Mesenchymal stem cell (in vitro differentiated cells and primary cell): ENCODE data around the gene BCAP31.

Experiments used
- DNase-seq: peaks from one replicate; pipeline ENCODE4 v3.0.0-alpha.2; 2013
- H2AFZ ChIP-seq: one replicate; pipeline ENCODE4 v1.6.1; 2013; ENCODE audit warnings: low read depth, mild to moderate bottlenecking, control low read depth, inconsistent platforms, low read length, moderate library complexity
- H2AK5ac ChIP-seq: 2 replicates; pipeline ENCODE4 v1.6.1; 2013; ENCODE audit warnings: low read length, moderate library complexity, mild to moderate bottlenecking, inconsistent platforms; ENCODE audit not compliant: severe bottlenecking
- H2BK120ac ChIP-seq: one replicate; pipeline ENCODE4 v1.6.1; 2013; ENCODE audit warnings: low read depth, mild to moderate bottlenecking, inconsistent platforms, low read length, moderate library complexity
- H2BK12ac ChIP-seq, 2 experiments: one replicate each; pipeline ENCODE4 v1.6.1; 2013; ENCODE audit warnings: inconsistent platforms in 2 of 2, low read length in 2 of 2, mild to moderate bottlenecking in 2 of 2, moderate library complexity in 2 of 2, control low read depth in 1 of 2
- H2BK15ac ChIP-seq: one replicate; pipeline ENCODE4 v1.6.1; 2013; ENCODE audit warnings: mild to moderate bottlenecking, low read depth, inconsistent platforms; ENCODE audit not compliant: poor library complexity, severe bottlenecking
- H2BK5ac ChIP-seq: 2 replicates; pipeline ENCODE4 v1.6.1; 2013; ENCODE audit warnings: low read depth, mild to moderate bottlenecking, low read length, control low read depth, inconsistent platforms; ENCODE audit not compliant: poor library complexity, severe bottlenecking
- H3K14ac ChIP-seq, 2 experiments: one replicate each; pipeline ENCODE4 v1.6.1; 2013; ENCODE audit warnings: inconsistent platforms in 2 of 2, low read length in 2 of 2, control low read depth in 1 of 2, mild to moderate bottlenecking in 1 of 2, moderate library complexity in 1 of 2
- H3K18ac ChIP-seq, 2 experiments: one replicate each; pipeline ENCODE4 v1.6.1; 2013; ENCODE audit warnings: inconsistent platforms in 2 of 2, low read length in 2 of 2, control low read depth in 1 of 2, low read depth in 1 of 2, mild to moderate bottlenecking in 1 of 2
- H3K23ac ChIP-seq, 2 experiments: one replicate each; pipeline ENCODE4 v1.6.1; 2013; ENCODE audit warnings: inconsistent platforms in 2 of 2, low read length in 2 of 2, mild to moderate bottlenecking in 2 of 2, moderate library complexity in 2 of 2, control low read depth in 1 of 2
- H3K27ac ChIP-seq: 2 replicates; pipeline ENCODE4 v1.5.1; 2013; ENCODE audit warnings: mild to moderate bottlenecking, moderate library complexity, low read length, control low read depth, inconsistent platforms; ENCODE audit not compliant: poor library complexity, severe bottlenecking
- H3K27me3 ChIP-seq, 2 experiments: 2 replicates each; pipeline versions ENCODE4 v1.6.1 to v1.7.0; 2013; ENCODE audit warnings: low read length in 2 of 2, mild to moderate bottlenecking in 2 of 2, moderate library complexity in 2 of 2, control low read depth in 1 of 2, inconsistent platforms in 1 of 2; ENCODE audit not compliant: control insufficient read depth in 1 of 2, insufficient read depth in 1 of 2
- H3K36me3 ChIP-seq, 2 experiments: 2 replicates each; pipeline versions ENCODE4 v1.6.1 to v1.7.0; 2013; ENCODE audit warnings: low read length in 2 of 2, control low read depth in 1 of 2, inconsistent platforms in 1 of 2, low read depth in 1 of 2, mild to moderate bottlenecking in 1 of 2; ENCODE audit not compliant: insufficient read depth in 2 of 2, control insufficient read depth in 1 of 2
- H3K4ac ChIP-seq, 2 experiments: one replicate each; pipeline ENCODE4 v1.6.1; 2013; ENCODE audit warnings: inconsistent platforms in 2 of 2, low read length in 2 of 2, mild to moderate bottlenecking in 2 of 2, moderate library complexity in 2 of 2, control low read depth in 1 of 2, low read depth in 1 of 2
- H3K4me1 ChIP-seq: 2 replicates; pipeline ENCODE4 v1.6.1; 2013; ENCODE audit warnings: low read depth, low read length, control low read depth; ENCODE audit not compliant: control insufficient read depth, insufficient read depth
- H3K4me2 ChIP-seq: 2 replicates; pipeline ENCODE4 v1.6.1; 2013; ENCODE audit warnings: low read length, mild to moderate bottlenecking, inconsistent platforms; ENCODE audit not compliant: poor library complexity, severe bottlenecking
- H3K4me3 ChIP-seq, 2 experiments: 2 replicates each; pipeline versions ENCODE4 v1.5.1 to v1.7.0; 2013; ENCODE audit warnings: low read length in 2 of 2, mild to moderate bottlenecking in 2 of 2, control low read depth in 1 of 2, low read depth in 1 of 2; ENCODE audit not compliant: insufficient read depth in 1 of 2
- H3K79me1 ChIP-seq: replicated peaks from 2 replicates; pipeline ENCODE4 v1.6.1; 2013; ENCODE audit warnings: mild to moderate bottlenecking, control low read depth, low read length, inconsistent platforms; ENCODE audit not compliant: poor library complexity, severe bottlenecking
- H3K9ac ChIP-seq: 2 replicates; pipeline ENCODE4 v1.7.0; 2013; ENCODE audit warnings: mild to moderate bottlenecking, low read length, moderate library complexity
- H3K9me3 ChIP-seq: 2 replicates; pipeline ENCODE4 v1.7.0; 2013; ENCODE audit warnings: mild to moderate bottlenecking, low read length; ENCODE audit not compliant: control insufficient read depth
- H4K8ac ChIP-seq: one replicate; pipeline ENCODE4 v1.6.1; 2013; ENCODE audit warnings: inconsistent platforms, mild to moderate bottlenecking, low read length, moderate library complexity
- H4K91ac ChIP-seq: one replicate; pipeline ENCODE4 v1.6.1; 2013; ENCODE audit warnings: mild to moderate bottlenecking, low read length, inconsistent platforms
- WGBS: methylation state at CpG from one replicate; pipeline ENCODE4 v1.1.7; 2013; ENCODE audit warnings: mixed read lengths; 5-methylcytosine and 5-hydroxymethylcytosine counted together

Gene BCAP31

DNA sequence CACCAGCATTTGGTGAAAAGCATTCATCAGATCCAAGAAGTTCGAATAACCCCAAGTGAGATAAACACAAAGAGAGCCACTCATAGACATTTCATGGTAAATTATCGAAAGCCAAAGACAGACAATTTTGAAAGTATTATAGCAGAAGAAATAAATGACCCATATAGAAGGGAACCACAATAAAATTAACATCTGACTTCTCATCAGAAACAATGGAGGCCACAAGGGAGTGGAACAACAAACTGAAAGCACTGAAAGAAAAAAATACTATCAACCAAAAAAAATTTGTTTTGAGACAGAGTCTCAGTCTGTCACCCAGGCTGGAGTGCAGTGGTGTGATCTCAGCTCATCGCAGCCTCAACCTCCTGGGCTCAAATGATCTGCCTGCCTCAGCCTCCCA lies 64.9 kb downstream of the BCAP31 start:
- H3K4me1 ChIP-seq = no peaks in the 10 kb centered on the region
- H3K36me3 ChIP-seq = no peaks in the 10 kb centered on the region
- no peak overlapping the region for H3K4me2 ChIP-seq
- no peak overlapping the region for H2BK120ac ChIP-seq
- no peak overlapping the region for H3K23ac ChIP-seq
- H3K14ac ChIP-seq = no peak overlapping the region
- H3K79me1 ChIP-seq = no peaks in the 10 kb centered on the region
- peaks cover 21% of the 10 kb centered on the region for H3K9me3 ChIP-seq
- no peak overlapping the region for H4K8ac ChIP-seq
- no peak overlapping the region for H3K4me3 ChIP-seq
- no peak overlapping the region for H4K91ac ChIP-seq
- no peak overlapping the region for H2AK5ac ChIP-seq
- H3K27me3 ChIP-seq = peaks cover 10 to 33% of the 10 kb centered on the region in 2 experiments
- no peak overlapping the region for H3K9ac ChIP-seq
- no peak overlapping the region for H3K18ac ChIP-seq
- H2BK15ac ChIP-seq = no peak overlapping the region
- H2AFZ ChIP-seq = no peak overlapping the region
- no peak overlapping the region for H3K4ac ChIP-seq
- 100% methylated on average over 1 of the region's 3 CpGs for WGBS
- H2BK5ac ChIP-seq = no peak overlapping the region
- H3K27ac ChIP-seq = no peak overlapping the region
- no peak for DNase-seq
- H2BK12ac ChIP-seq = no peak overlapping the region

DNA sequence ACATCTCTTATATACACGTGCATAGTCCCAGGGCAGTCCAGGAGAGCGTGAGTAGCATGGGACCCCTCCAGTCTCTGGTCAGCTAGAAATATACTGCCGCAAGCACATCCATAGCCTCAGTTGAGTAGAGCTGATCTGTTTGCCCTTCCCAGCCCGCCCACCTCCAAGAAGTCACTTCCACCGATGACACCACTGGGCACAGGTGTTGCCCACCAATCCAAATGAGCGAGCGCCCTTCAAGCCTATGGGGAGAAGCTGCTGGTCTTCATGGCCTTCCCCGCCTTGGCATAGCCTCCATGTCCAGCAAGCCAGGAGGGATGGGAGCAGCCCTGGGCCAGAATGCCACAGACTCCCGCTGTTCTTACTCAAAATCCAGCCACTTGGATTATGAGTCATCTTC lies 67.0 kb downstream of the BCAP31 start:
- Histone ChIP-seq H4K91ac (no peak overlapping the region), H3K4ac (no peak overlapping the region), H3K14ac (no peak overlapping the region), H3K18ac (no peak overlapping the region), H2AK5ac (no peak overlapping the region), H3K9me3 (peaks cover 32% of the 10 kb centered on the region), H2BK15ac (no peak overlapping the region), H4K8ac (no peak overlapping the region), H3K27me3 (peaks cover 5 to 38% of the 10 kb centered on the region in 2 experiments), H3K36me3 (no peaks in the 10 kb centered on the region), H3K79me1 (no peaks in the 10 kb centered on the region), H2AFZ (no peak overlapping the region), H3K4me1 (no peaks in the 10 kb centered on the region), H2BK120ac (no peak overlapping the region), H3K23ac (no peak overlapping the region), H2BK12ac (no peak overlapping the region), H2BK5ac (no peak overlapping the region), H3K9ac (no peak overlapping the region), H3K4me3 (no peak overlapping the region), H3K4me2 (no peak overlapping the region), H3K27ac (no peak overlapping the region)
- DNase-seq = no peak
- WGBS = 85% methylated on average over 9 of the region's 9 CpGs

DNA sequence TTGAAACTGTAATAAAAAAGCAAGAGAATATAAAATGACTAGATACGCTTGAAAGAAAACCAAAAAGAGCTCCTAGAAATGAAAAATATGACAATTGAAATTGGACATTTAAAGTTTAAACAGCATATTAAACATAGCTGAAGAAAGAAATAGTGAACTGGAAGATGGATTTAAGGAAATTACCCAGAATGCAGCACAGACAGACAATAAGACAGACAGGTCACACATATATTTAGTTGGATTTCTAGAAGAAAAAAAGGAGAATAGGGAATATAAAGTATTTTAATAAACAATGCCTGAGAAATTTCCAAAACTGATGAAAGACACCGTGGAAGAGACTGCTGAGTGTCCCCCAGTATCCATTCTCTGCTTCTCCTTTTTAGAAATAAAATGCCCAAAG lies 70.6 kb downstream of the BCAP31 start:
- Histone ChIP-seq H2BK5ac (no peak overlapping the region), H2BK12ac (no peak overlapping the region), H2BK15ac (no peak overlapping the region), H2AK5ac (no peak overlapping the region), H3K4ac (no peak overlapping the region), H3K4me3 (no peak overlapping the region), H3K4me2 (no peak overlapping the region), H3K18ac (no peak overlapping the region), H3K14ac (no peak overlapping the region), H2BK120ac (no peak overlapping the region), H4K91ac (no peak overlapping the region), H3K9me3 (peaks cover 20% of the 10 kb centered on the region), H3K36me3 (no peaks in the 10 kb centered on the region), H3K4me1 (no peaks in the 10 kb centered on the region), H3K27me3 (peaks cover 4 to 32% of the 10 kb centered on the region in 2 experiments), H2AFZ (no peak overlapping the region), H4K8ac (no peak overlapping the region), H3K27ac (no peak overlapping the region), H3K9ac (no peak overlapping the region), H3K79me1 (no peaks in the 10 kb centered on the region), H3K23ac (no peak overlapping the region)
- WGBS = 71% methylated on average over 1 of the region's 2 CpGs
- no peak for DNase-seq

- no peak overlapping the region for H2AK5ac ChIP-seq
- H2BK15ac ChIP-seq = no peak overlapping the region
- H3K4me2 ChIP-seq = no peak overlapping the region
- H3K27me3 ChIP-seq = peaks cover 13 to 40% of the 10 kb centered on the region in 2 experiments
- H4K8ac ChIP-seq = no peak overlapping the region
- H3K4me3 ChIP-seq = no peak overlapping the region
- no peak overlapping the region for H2BK12ac ChIP-seq
- H3K4ac ChIP-seq = no peak overlapping the region
- H4K91ac ChIP-seq = no peak overlapping the region
- H3K27ac ChIP-seq = no peak overlapping the region
- H3K18ac ChIP-seq = no peak overlapping the region
- peaks cover 10% of the 10 kb centered on the region for H3K4me1 ChIP-seq
- DNase-seq = no peak
- no peaks in the 10 kb centered on the region for H3K79me1 ChIP-seq
- H3K9me3 ChIP-seq = peaks cover 20% of the 10 kb centered on the region
- H2BK120ac ChIP-seq = no peak overlapping the region
- H2AFZ ChIP-seq = no peak overlapping the region
- H3K14ac ChIP-seq = no peak overlapping the region
- no peak overlapping the region for H2BK5ac ChIP-seq
- H3K36me3 ChIP-seq = no peaks in the 10 kb centered on the region
- 86% methylated on average over 8 of the region's 9 CpGs for WGBS
- no peak overlapping the region for H3K9ac ChIP-seq
- H3K23ac ChIP-seq = no peak overlapping the region
These were observed 72.6 kb downstream of the BCAP31 start for GRCh38 chrX:153651540-153652079.
